ENCODE measurements around the gene GPR158. TPM values are rescaled to one million over a fixed set of nuclear protein-coding genes. Genes with fewer than 3 reads are reported as not detected.

The GPR158 gene
- total RNA-seq, 1 donor = 0.43 TPM

- DNase-seq (ENCODE audit: low read depth) = no peak
- H3K4me3 ChIP-seq (ENCODE audit: low read depth, low read length) = no peak overlapping the region
- no peak for TF ChIP-seq CTCF (IDR thresholded peaks at IDR 0.05; ENCODE audit: insufficient read depth, low read depth, low read length)
These were observed 86.3 kb downstream of the GPR158 start for GRCh38 chr10:25261110-25261509.

- no peak for DNase-seq (ENCODE audit: low read depth)
- no peak overlapping the region for H3K4me3 ChIP-seq (ENCODE audit: low read depth, low read length)
- TF ChIP-seq CTCF (IDR thresholded peaks at IDR 0.05; ENCODE audit: insufficient read depth, low read depth, low read length) = no peak
These were observed 86.8 kb downstream of the GPR158 start for GRCh38 chr10:25261558-25261957.

- no peak for TF ChIP-seq CTCF (IDR thresholded peaks at IDR 0.05; ENCODE audit: insufficient read depth, low read depth, low read length)
- DNase-seq (ENCODE audit: low read depth) = no peak
These were observed 89.1 kb downstream of the GPR158 start for GRCh38 chr10:25263931-25264330.

GRCh38 chr10:25278180-25278579 lies 103.4 kb downstream of the GPR158 start:
- TF ChIP-seq CTCF (IDR thresholded peaks at IDR 0.05; ENCODE audit: insufficient read depth, low read depth, low read length) = no peak
- DNase-seq (ENCODE audit: low read depth) = no peak
- no peak overlapping the region for H3K4me3 ChIP-seq (ENCODE audit: low read depth, low read length)

More at GRCh38 chr10:25263931-25264330, 89.1 kb downstream of the GPR158 start:
- H3K4me3 ChIP-seq (ENCODE audit: low read depth, low read length) = no peak overlapping the region

- H3K4me3 ChIP-seq (ENCODE audit: low read depth, low read length) = no peak overlapping the region
- DNase-seq (ENCODE audit: low read depth) = no peak
- TF ChIP-seq CTCF (IDR thresholded peaks at IDR 0.05; ENCODE audit: insufficient read depth, low read depth, low read length) = no peak
These were observed 105.3 kb downstream of the GPR158 start for GRCh38 chr10:25280076-25280475.

- no peak overlapping the region for H3K4me3 ChIP-seq (ENCODE audit: low read depth, low read length)
- no peak for DNase-seq (ENCODE audit: low read depth)
- no peak for TF ChIP-seq CTCF (IDR thresholded peaks at IDR 0.05; ENCODE audit: insufficient read depth, low read depth, low read length)
These were observed 105.8 kb downstream of the GPR158 start for GRCh38 chr10:25280573-25280972.

- DNase-seq (ENCODE audit: low read depth) = no peak
- TF ChIP-seq CTCF (IDR thresholded peaks at IDR 0.05; ENCODE audit: insufficient read depth, low read depth, low read length) = no peak
- no peak overlapping the region for H3K4me3 ChIP-seq (ENCODE audit: low read depth, low read length)
These were observed 111.0 kb downstream of the GPR158 start for GRCh38 chr10:25285809-25286208.

Data from fibroblast of villous mesenchyme (primary cell).